Neuronal stem cell (in vitro differentiated cells): ENCODE measurements around the gene MMP14.

ENCODE experiments used
- DNase-seq: peaks from one replicate; pipeline ENCODE4 v3.0.0-alpha.2; 2013; ENCODE audit warnings: low spot score
- H2AFZ ChIP-seq: one replicate; pipeline ENCODE4 v1.6.1; 2013; ENCODE audit warnings: mild to moderate bottlenecking, low read length, inconsistent platforms
- H2AK5ac ChIP-seq: 2 replicates; pipeline ENCODE4 v1.6.1; 2013; ENCODE audit warnings: low read depth, mild to moderate bottlenecking, inconsistent platforms, low read length, moderate library complexity, mixed read lengths
- H2BK120ac ChIP-seq: 2 replicates; pipeline ENCODE4 v1.6.1; 2013; ENCODE audit warnings: low read depth, mild to moderate bottlenecking, inconsistent platforms, low read length, moderate library complexity, mixed read lengths
- H2BK12ac ChIP-seq: one replicate; pipeline ENCODE4 v1.6.1; 2013; ENCODE audit warnings: low read length, inconsistent platforms
- H2BK15ac ChIP-seq: 2 replicates; pipeline ENCODE4 v1.6.1; 2013; ENCODE audit warnings: mild to moderate bottlenecking, low read length, inconsistent platforms, mixed read lengths
- H2BK5ac ChIP-seq: one replicate; pipeline ENCODE4 v1.6.1; 2013; ENCODE audit warnings: inconsistent platforms, mild to moderate bottlenecking, low read length, moderate library complexity
- H3K14ac ChIP-seq: one replicate; pipeline ENCODE4 v1.6.1; 2013; ENCODE audit warnings: low read length, inconsistent platforms
- H3K18ac ChIP-seq: 2 replicates; pipeline ENCODE4 v1.6.1; 2013; ENCODE audit warnings: low read length, inconsistent platforms
- H3K23ac ChIP-seq: 2 replicates; pipeline ENCODE4 v1.6.1; 2013; ENCODE audit warnings: low read depth, mild to moderate bottlenecking, mixed read lengths, low read length, inconsistent platforms; ENCODE audit not compliant: poor library complexity
- H3K27ac ChIP-seq: replicated peaks from 3 replicates; pipeline ENCODE4 v1.5.1; 2013; ENCODE audit warnings: low read length, inconsistent platforms
- H3K27me3 ChIP-seq, 3 experiments: 2 replicates each; pipeline ENCODE4 v1.6.1; 2013; ENCODE audit warnings: low read length in 3 of 3, mild to moderate bottlenecking in 2 of 3, inconsistent platforms in 1 of 3, low read depth in 1 of 3, mixed read lengths in 1 of 3, moderate library complexity in 1 of 3; ENCODE audit not compliant: control insufficient read depth in 3 of 3, insufficient read depth in 3 of 3
- H3K36me3 ChIP-seq, 2 donors: replicated peaks in 1 of 2; 2 replicates each; pipeline ENCODE4 v1.6.1; 2013; ENCODE audit warnings: low read length in 2 of 2; ENCODE audit not compliant: control insufficient read depth in 2 of 2, insufficient read depth in 2 of 2
- H3K4ac ChIP-seq: 2 replicates; pipeline ENCODE4 v1.6.1; 2013; ENCODE audit warnings: inconsistent platforms, mild to moderate bottlenecking, low read length, moderate library complexity
- H3K4me1 ChIP-seq, 2 donors: 1 replicate in 1 of 2; 2 replicates in 1 of 2; pipeline ENCODE4 v1.6.1; 2013; ENCODE audit warnings: low read length in 2 of 2, low read depth in 1 of 2; ENCODE audit not compliant: control insufficient read depth in 2 of 2, insufficient read depth in 1 of 2
- H3K4me2 ChIP-seq: one replicate; pipeline ENCODE4 v1.6.1; 2013; ENCODE audit warnings: mild to moderate bottlenecking, low read length, inconsistent platforms; ENCODE audit not compliant: insufficient read depth, poor library complexity, severe bottlenecking
- H3K4me3 ChIP-seq, 2 donors: 2 replicates each; pipeline ENCODE4 v1.5.1; 2013; ENCODE audit warnings: low read length in 2 of 2, mild to moderate bottlenecking in 2 of 2, inconsistent platforms in 1 of 2, moderate library complexity in 1 of 2
- H3K79me1 ChIP-seq: one replicate; pipeline ENCODE4 v1.6.1; 2013; ENCODE audit warnings: low read depth, mild to moderate bottlenecking, inconsistent platforms, low read length, moderate library complexity
- H3K9ac ChIP-seq: one replicate; pipeline ENCODE4 v1.6.1; 2013; ENCODE audit warnings: mild to moderate bottlenecking, low read depth, low read length, inconsistent platforms; ENCODE audit not compliant: poor library complexity
- H3K9me3 ChIP-seq, 2 donors: replicated peaks in 1 of 2; 2 replicates each; pipeline versions ENCODE3 to v1.6.1; 2013; ENCODE audit warnings: low read length in 2 of 2, mild to moderate bottlenecking in 2 of 2, inconsistent platforms in 1 of 2, low read depth in 1 of 2, mixed read lengths in 1 of 2, moderate library complexity in 1 of 2; ENCODE audit not compliant: control insufficient read depth in 2 of 2, insufficient read depth in 1 of 2
- H4K8ac ChIP-seq: one replicate; pipeline ENCODE4 v1.6.1; 2013; ENCODE audit warnings: low read depth, mild to moderate bottlenecking, inconsistent platforms, low read length, moderate library complexity
- H4K91ac ChIP-seq: one replicate; pipeline ENCODE4 v1.6.1; 2013; ENCODE audit warnings: low read length, low read depth, mild to moderate bottlenecking, inconsistent platforms; ENCODE audit not compliant: poor library complexity
- WGBS, 2 donors: extraction: QIAGEN DNeasy Blood & Tissue Kit; methylation state at CpG; one replicate each; pipeline ENCODE4 v1.1.7; 2013; ENCODE audit warnings: missing lambda C conversion rate in 2 of 2, mixed read lengths in 1 of 2; ENCODE audit not compliant: insufficient read length in 2 of 2, insufficient replicate concordance in 1 of 2; ENCODE audit errors: extremely low coverage in 2 of 2; 5-methylcytosine and 5-hydroxymethylcytosine counted together

The MMP14 gene

DNA sequence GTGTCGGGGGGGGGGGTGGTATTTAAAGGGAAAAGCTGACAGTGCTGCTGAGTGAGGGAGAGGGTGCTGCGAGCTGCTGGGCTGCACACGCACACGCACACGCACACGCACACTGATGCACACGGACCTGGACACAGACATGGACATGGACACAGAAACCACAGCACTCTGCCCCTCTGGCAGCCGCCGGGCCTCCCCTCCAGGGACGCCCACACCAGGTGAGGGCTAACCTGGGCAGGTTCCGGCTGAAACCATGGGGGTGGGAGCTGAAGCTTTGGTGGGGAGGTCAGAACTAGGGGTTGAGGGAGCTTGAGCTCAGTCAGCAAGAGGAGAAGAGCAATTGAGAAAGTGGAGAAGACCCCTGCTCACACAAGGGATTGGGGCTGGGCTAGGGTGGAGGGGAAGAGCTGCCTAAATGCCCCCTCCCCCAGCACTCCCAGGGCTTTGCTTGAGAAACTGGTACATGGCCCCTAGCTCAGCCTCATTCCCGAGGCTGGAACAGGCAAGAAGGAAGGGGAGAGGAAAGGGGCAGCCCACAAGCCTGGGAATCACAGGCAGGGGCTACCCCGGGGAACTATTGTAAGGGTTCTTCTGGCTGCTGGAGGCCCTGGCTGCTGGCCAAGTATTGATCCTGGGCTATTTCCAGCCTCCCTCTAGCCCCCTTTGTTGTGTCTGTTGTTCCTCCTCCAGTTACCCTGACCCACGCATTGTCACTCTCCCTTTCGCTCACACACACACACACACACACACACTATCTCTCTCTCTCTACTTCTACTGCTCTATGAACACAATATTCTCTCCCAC, 47.0 kb downstream of the MMP14 start, which contains the start of gene REM2:
REM2 (plus strand) TSS at position 50 of the 804 bp plus-strand sequence; CDS start at position 116, 66 bp downstream.
- no peak for DNase-seq

DNA sequence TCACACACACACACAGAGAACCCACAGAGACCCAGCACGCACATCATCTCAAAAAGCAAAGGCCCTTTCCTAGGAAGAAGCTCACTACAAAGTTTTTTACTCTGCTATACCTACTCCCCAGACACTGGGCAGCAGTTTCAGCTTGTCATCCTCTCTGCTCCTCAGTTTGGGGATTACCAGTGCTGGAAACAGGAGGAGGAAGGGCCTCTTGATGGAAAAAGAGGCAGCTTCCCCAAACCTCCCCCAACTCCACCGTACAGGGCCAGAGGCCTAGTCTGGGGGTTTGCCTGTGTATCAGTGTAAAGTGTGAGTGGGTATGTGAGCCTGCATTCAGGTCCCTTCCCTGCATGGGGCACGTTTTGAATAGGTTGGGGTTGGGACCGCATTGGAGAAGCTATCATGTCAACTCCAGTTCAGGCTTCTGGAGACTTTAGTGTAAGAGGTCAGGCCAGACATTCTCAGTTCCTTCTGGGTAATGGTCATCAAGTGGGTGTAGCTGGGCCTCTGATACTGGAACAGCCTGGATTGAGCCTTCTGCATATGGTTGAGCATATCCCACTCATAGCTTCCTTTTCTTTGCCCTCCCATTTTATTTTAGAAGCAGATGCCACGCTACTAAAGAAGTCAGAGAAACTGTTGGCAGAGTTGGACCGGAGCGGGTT, 47.8 kb downstream of the MMP14 start:
- Histone ChIP-seq H3K18ac (peak overlapping the region; percentile 22), H3K14ac (no peak overlapping the region)
- no CpG with 5 or more reads among the region's 7 CpGs for WGBS, 2 donors

More for the DNA sequence above, 47.0 kb downstream of the MMP14 start, which contains the start of gene REM2:
- Histone ChIP-seq H2BK12ac (peak within 1 kb of the TSS; percentile 51), H2AFZ (peak within 1 kb of the TSS; percentile 77), H3K79me1 (peaks cover 2% of the 10 kb centered on the region), H4K8ac (peak within 1 kb of the TSS; percentile 33), H4K91ac (peak within 1 kb of the TSS; percentile 40), H2BK15ac (no peak within 1 kb of the TSS), H3K4ac (peak within 1 kb of the TSS; percentile 43), H3K9me3 (no peaks in the 10 kb centered on the region), H2BK120ac (no peak within 1 kb of the TSS), H2AK5ac (peak within 1 kb of the TSS; percentile 63), H3K4me3 (peak within 1 kb of the TSS; percentile 32 to 69), H2BK5ac (no peak within 1 kb of the TSS), H3K4me2 (peak within 1 kb of the TSS; percentile 81), H3K14ac (no peak within 1 kb of the TSS), H3K27ac (peak within 1 kb of the TSS; percentile 27), H3K36me3 (no peaks in the 10 kb centered on the region), H3K23ac (peak within 1 kb of the TSS; percentile 21), H3K9ac (peak within 1 kb of the TSS; percentile 78), H3K27me3 (peaks cover 0 to 6% (median 0%) of the 10 kb centered on the region in 3 experiments), H3K4me1 (peaks cover 34 to 41% of the 10 kb centered on the region in 2 donors), H3K18ac (peak within 1 kb of the TSS; percentile 97)
- WGBS, 2 donors, result no CpG with 5 or more reads among the region's 15 CpGs

DNA sequence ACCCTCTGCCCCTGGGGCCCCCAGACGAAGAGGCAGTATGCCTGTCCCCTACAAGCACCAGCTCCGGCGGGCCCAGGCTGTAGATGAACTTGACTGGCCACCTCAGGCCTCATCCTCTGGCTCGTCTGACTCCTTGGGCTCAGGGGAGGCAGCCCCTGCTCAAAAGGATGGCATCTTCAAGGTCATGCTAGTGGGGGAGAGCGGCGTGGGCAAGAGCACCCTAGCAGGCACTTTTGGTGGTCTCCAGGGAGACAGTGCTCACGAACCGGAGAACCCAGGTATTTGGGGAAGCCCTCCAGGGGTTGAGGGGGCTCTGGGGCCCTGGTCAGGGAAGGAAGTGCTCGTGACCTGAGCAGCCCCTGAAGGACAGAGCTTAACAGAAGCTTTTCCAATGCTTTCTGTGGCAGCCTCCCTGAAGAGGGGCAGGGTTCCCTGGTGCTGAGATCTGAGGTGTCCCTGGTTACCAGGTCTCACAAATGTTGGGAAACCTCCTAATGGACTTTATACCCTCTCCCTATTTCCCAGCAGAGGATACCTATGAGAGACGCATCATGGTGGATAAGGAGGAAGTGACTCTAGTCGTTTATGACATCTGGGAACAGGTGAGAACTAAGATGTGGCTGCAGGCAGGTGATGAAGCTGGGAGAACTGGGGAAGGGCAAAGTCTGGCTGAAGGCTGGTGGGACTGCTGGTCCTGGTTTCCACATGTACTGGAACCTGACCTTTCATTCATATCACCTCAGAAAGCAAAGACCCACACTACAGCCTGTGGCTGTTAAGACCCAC, 48.5 kb downstream of the MMP14 start:
- Histone ChIP-seq H3K4me2 (no peak overlapping the region), H3K18ac (no peak overlapping the region), H3K36me3 (no peaks in the 10 kb centered on the region), H2BK15ac (peak overlapping the region; percentile 19), H2BK120ac (no peak overlapping the region), H3K23ac (no peak overlapping the region), H3K4me1 (peaks cover 34 to 41% of the 10 kb centered on the region in 2 donors), H3K9ac (peak overlapping the region; percentile 9), H4K8ac (no peak overlapping the region), H2BK12ac (no peak overlapping the region), H3K27me3 (peaks cover 0 to 6% (median 0%) of the 10 kb centered on the region in 3 experiments), H2BK5ac (no peak overlapping the region), H4K91ac (no peak overlapping the region), H3K4ac (no peak overlapping the region), H3K9me3 (no peaks in the 10 kb centered on the region), H2AFZ (no peak overlapping the region), H2AK5ac (peak overlapping the region; percentile 53), H3K4me3 (no peak overlapping the region), H3K27ac (no peak overlapping the region), H3K79me1 (peaks cover 2% of the 10 kb centered on the region), H3K14ac (no peak overlapping the region)
- no CpG with 5 or more reads among the region's 11 CpGs for WGBS, 2 donors
- no peak for DNase-seq

More for the DNA sequence above, 47.8 kb downstream of the MMP14 start:
- DNase-seq, result no peak
- Histone ChIP-seq H4K91ac (no peak overlapping the region), H4K8ac (no peak overlapping the region), H3K4me1 (peaks cover 34 to 41% of the 10 kb centered on the region in 2 donors), H3K4me2 (no peak overlapping the region), H3K36me3 (no peaks in the 10 kb centered on the region), H2AK5ac (peak overlapping the region; percentile 53), H2BK5ac (no peak overlapping the region), H3K9me3 (no peaks in the 10 kb centered on the region), H2BK15ac (no peak overlapping the region), H2BK12ac (no peak overlapping the region), H3K23ac (no peak overlapping the region), H3K9ac (no peak overlapping the region), H2BK120ac (no peak overlapping the region), H3K27me3 (peaks cover 0 to 6% (median 0%) of the 10 kb centered on the region in 3 experiments), H2AFZ (peak overlapping the region; percentile 77), H3K4ac (no peak overlapping the region), H3K27ac (no peak overlapping the region), H3K4me3 (peak overlapping the region in 1 of 2 donors; percentile 32), H3K79me1 (peaks cover 2% of the 10 kb centered on the region)
